GM23248 (cell line): Measurements from ENCODE around the gene PCED1A.

Experiments
- EZH2 ChIP-seq: fragments of 200-600 bp; sonication (generic); IDR thresholded peaks from 2 replicates; pipeline ENCODE4 v1.6.1; 2018; ENCODE audit warnings: antibody characterized with exemption, mild to moderate bottlenecking; ENCODE audit not compliant: insufficient read depth, poor library complexity, severe bottlenecking
- EZH2phosphoT487 ChIP-seq: fragments of 200-600 bp; sonication (generic); IDR thresholded peaks from 2 replicates; pipeline ENCODE4 v1.6.1; 2018; ENCODE audit warnings: antibody characterized with exemption, moderate library complexity, mild to moderate bottlenecking, low read depth; ENCODE audit not compliant: insufficient read depth

- no peak for TF ChIP-seq EZH2
- no peak for TF ChIP-seq EZH2phosphoT487
Measured at GRCh38 chr20:2806351-2806701, 34.1 kb downstream of the PCED1A start.
